GM13977 (cell line): ENCODE data around the gene ATP6V0B.

ENCODE experiments used
- DNase-seq: peaks from one replicate; pipeline ENCODE4 v3.0.0; 2012; ENCODE audit warnings: low spot score
- CTCF ChIP-seq: IDR thresholded peaks from 2 replicates; pipeline ENCODE4 v1.5.1; 2012; ENCODE audit warnings: mild to moderate bottlenecking, control low read depth; ENCODE audit not compliant: insufficient read depth; ENCODE audit errors: extremely low read depth, missing control alignments
- in situ Hi-C: fragments of 300-500 bp; cut with MboI; formaldehyde crosslinking; loops from one replicate; pipeline ENCODE4 v1.12.0; 2022; ENCODE audit warnings: low sequenced_read_pairs, low pct_unique_long_range_greater_than_20kb, mixed read lengths, inconsistent platforms; ENCODE audit not compliant: unreplicated experiment

The ATP6V0B gene

GRCh38 chr1:43993206-43993914, 18.6 kb downstream of the ATP6V0B start:
- no peak for DNase-seq
- TF ChIP-seq CTCF: no peak
- in situ Hi-C loops: no loop called here

DNA sequence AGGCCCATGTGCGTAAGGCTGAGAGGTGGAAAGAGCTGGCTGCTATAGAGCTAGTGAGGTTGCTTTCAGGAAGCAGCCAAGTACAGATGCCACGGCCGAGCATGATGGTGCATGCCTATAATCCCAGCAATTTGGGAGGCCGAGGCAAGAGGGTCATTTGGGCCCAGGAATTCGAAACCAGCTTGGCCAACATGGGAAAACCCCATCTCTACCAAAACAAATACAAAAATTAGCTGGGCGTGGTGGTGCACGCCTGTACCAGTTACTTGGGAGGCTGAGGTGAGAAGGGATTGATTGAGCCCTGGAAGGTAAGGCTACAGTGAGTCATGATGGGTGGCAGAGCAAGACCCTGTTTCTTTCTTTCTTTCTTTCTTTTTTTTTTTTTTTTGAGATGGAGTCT, 19.3 kb downstream of the ATP6V0B start:
- no peak for TF ChIP-seq CTCF
- in situ Hi-C loops: no loop called here
- DNase-seq: no peak

- TF ChIP-seq CTCF: peak; percentile 47
- in situ Hi-C loops: no loop called here
- DNase-seq: peak; percentile 51
Measured at GRCh38 chr1:43994794-43995790, 20.3 kb downstream of the ATP6V0B start.

- DNase-seq: no peak
- no peak for TF ChIP-seq CTCF
- in situ Hi-C loops: no loop called here
Measured at GRCh38 chr1:43995984-43996732, 21.4 kb downstream of the ATP6V0B start.

GRCh38 chr1:43996733-43997115, 22.0 kb downstream of the ATP6V0B start:
- in situ Hi-C loops: no loop called here
- TF ChIP-seq CTCF: no peak
- no peak for DNase-seq

GRCh38 chr1:43997295-43997999, 22.7 kb downstream of the ATP6V0B start:
- in situ Hi-C loops: no loop called here
- DNase-seq: no peak
- no peak for TF ChIP-seq CTCF
